ENCODE data around the gene TNKS1BP1.

DNA sequence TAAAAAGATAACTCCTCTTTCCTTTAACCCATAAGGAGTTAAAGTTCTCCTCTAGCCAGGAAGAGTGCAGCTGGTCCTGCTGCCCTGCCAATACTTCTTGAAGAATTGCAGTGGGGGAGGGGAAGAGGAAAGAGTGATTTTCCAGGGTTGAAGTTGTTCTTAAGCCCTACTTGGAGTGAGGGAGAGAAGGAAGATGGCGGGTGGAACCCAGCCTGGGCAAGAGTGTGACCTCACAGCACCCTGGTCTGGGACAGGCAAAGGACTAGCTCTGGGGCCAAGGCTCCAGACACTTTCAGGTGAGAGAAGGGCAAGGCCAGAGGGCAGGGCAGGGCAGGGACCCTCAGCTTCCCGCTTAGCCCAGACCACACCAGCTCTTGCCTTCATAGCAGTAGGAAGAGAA is 6.6 kb downstream of the TNKS1BP1 start:
- TF ChIP-seq, protein P1, sequence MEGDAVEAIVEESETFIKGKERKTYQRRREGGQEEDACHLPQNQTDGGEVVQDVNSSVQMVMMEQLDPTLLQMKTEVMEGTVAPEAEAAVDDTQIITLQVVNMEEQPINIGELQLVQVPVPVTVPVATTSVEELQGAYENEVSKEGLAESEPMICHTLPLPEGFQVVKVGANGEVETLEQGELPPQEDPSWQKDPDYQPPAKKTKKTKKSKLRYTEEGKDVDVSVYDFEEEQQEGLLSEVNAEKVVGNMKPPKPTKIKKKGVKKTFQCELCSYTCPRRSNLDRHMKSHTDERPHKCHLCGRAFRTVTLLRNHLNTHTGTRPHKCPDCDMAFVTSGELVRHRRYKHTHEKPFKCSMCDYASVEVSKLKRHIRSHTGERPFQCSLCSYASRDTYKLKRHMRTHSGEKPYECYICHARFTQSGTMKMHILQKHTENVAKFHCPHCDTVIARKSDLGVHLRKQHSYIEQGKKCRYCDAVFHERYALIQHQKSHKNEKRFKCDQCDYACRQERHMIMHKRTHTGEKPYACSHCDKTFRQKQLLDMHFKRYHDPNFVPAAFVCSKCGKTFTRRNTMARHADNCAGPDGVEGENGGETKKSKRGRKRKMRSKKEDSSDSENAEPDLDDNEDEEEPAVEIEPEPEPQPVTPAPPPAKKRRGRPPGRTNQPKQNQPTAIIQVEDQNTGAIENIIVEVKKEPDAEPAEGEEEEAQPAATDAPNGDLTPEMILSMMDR (IDR thresholded peaks at IDR 0.05) = no peak
- TF ChIP-seq POLR2AphosphoS5 (IDR thresholded peaks at IDR 0.05) (no peak), POLR2A (IDR thresholded peaks at IDR 0.05) (no peak), EP300 (IDR thresholded peaks at IDR 0.05) (no peak)
